Dedifferentiated amniotic fluid mesenchymal stem cell (primary cell): ENCODE measurements around the gene DLX1.
"Not testable (repeated sequence)": the region's sequence is repeated elsewhere in the genome, so short reads cannot be mapped to it uniquely, and the experiment has no call there.

Experiments used
- DNase-seq: peaks from one replicate; pipeline ENCODE4 v3.0.0-alpha.2; 2016; ENCODE audit errors: extremely low spot score

The DLX1 gene

GRCh38 chr2:172114579-172114978 lies 29.3 kb downstream of the DLX1 start:
- no peak for DNase-seq

GRCh38 chr2:172116107-172116506 lies 30.8 kb downstream of the DLX1 start:
- DNase-seq: no peak

GRCh38 chr2:172119089-172119488 lies 33.8 kb downstream of the DLX1 start:
- peak; percentile 77 for DNase-seq

GRCh38 chr2:172120118-172120517 lies 34.8 kb downstream of the DLX1 start:
- DNase-seq: no peak

GRCh38 chr2:172128484-172128883 lies 43.2 kb downstream of the DLX1 start:
- no peak for DNase-seq

- no peak for DNase-seq
These were observed 44.1 kb downstream of the DLX1 start for GRCh38 chr2:172129404-172129803.

GRCh38 chr2:172131713-172132555 lies 46.6 kb downstream of the DLX1 start:
- no peak for DNase-seq

GRCh38 chr2:172134270-172134669 lies 49.0 kb downstream of the DLX1 start:
- DNase-seq: no peak

GRCh38 chr2:172135446-172135845 lies 50.1 kb downstream of the DLX1 start:
- DNase-seq: no peak

GRCh38 chr2:172137109-172137508 lies 51.8 kb downstream of the DLX1 start:
- no peak for DNase-seq

- DNase-seq: no peak
These were observed 52.6 kb downstream of the DLX1 start for GRCh38 chr2:172137943-172138342.

GRCh38 chr2:172138727-172139126 lies 53.4 kb downstream of the DLX1 start:
- not testable (repeated sequence) for DNase-seq
